Natural killer cell (primary cell): ENCODE measurements around the gene CKLF. TPM values are rescaled to one million over a fixed set of nuclear protein-coding genes. Genes with fewer than 3 reads are reported as not detected.

Experiments
- ATAC-seq, 3 donors: fragments of 150-1000 bp in 2 of 3; fragments of 200-7000 bp in 1 of 3; cut with Tn5 transposase; 1 replicate in 1 of 3; 2 replicates in 2 of 3; pipeline ENCODE4 v1.10.0; 2021; ENCODE audit warnings: mild to moderate bottlenecking in 2 of 3, moderate library complexity in 2 of 3
- DNase-seq, 2 donors: peaks; one replicate each; pipeline versions ENCODE4 v3.0.0 to v3.0.0-alpha.2; 2013 to 2021; ENCODE audit warnings: mixed read lengths in 1 of 2
- H3K27ac ChIP-seq: one replicate; pipeline ENCODE4 v1.5.1; 2013; ENCODE audit warnings: mild to moderate bottlenecking, low read length
- H3K27me3 ChIP-seq: one replicate; pipeline ENCODE4 v1.6.1; 2013; ENCODE audit warnings: low read length; ENCODE audit not compliant: control insufficient read depth, insufficient read depth
- H3K36me3 ChIP-seq: one replicate; pipeline ENCODE4 v1.6.1; 2013; ENCODE audit warnings: low read length; ENCODE audit not compliant: control insufficient read depth, insufficient read depth
- H3K4me1 ChIP-seq: one replicate; pipeline ENCODE4 v1.6.1; 2013; ENCODE audit warnings: low read length; ENCODE audit not compliant: control insufficient read depth, insufficient read depth
- H3K4me3 ChIP-seq: one replicate; pipeline ENCODE4 v1.5.1; 2013; ENCODE audit warnings: low read length
- H3K9me3 ChIP-seq: one replicate; pipeline ENCODE4 v1.6.1; 2013; ENCODE audit warnings: low read length; ENCODE audit not compliant: control insufficient read depth, insufficient read depth
- H3K27ac Mint-ChIP-seq, 2 donors: one replicate each; pipeline ENCODE4 v1.8.0; 2022; ENCODE audit warnings: mild to moderate bottlenecking in 2 of 2, mixed read lengths in 2 of 2, moderate library complexity in 1 of 2
- H3K27me3 Mint-ChIP-seq, 2 donors: one replicate each; pipeline ENCODE4 v1.8.0; 2022; ENCODE audit warnings: low read depth in 2 of 2, mixed read lengths in 2 of 2
- H3K36me3 Mint-ChIP-seq: one replicate; pipeline ENCODE4 v1.8.0; 2022; ENCODE audit warnings: mixed read lengths
- H3K4me1 Mint-ChIP-seq, 2 donors: one replicate each; pipeline ENCODE4 v1.8.0; 2022; ENCODE audit warnings: mixed read lengths in 2 of 2
- H3K4me3 Mint-ChIP-seq: one replicate; pipeline ENCODE4 v1.8.0; 2022; ENCODE audit warnings: mild to moderate bottlenecking, moderate library complexity, mixed read lengths
- H3K9me3 Mint-ChIP-seq, 2 donors: one replicate each; pipeline ENCODE4 v1.8.0; 2022; ENCODE audit warnings: mixed read lengths in 2 of 2
- WGBS: methylation state at CpG from one replicate; pipeline ENCODE4 v1.1.7; 2013; ENCODE audit warnings: missing lambda C conversion rate; ENCODE audit not compliant: insufficient coverage; 5-methylcytosine and 5-hydroxymethylcytosine counted together
- intact Hi-C: fragments of 100-400 bp; cut with micrococcal nuclease; formaldehyde crosslinking; loops from one replicate; pipeline ENCODE4 v1.14.2; 2022
- total RNA-seq, 4 donors: library from RNA; stranded (reverse); fragments of 120-200 nt in 1 of 4; gene quantifications; one replicate each; pipeline versions ENCODE4 v1.2.3 to v1.2.4, GENCODE V29; 2013 to 2022
- TF ChIP-seq, protein P1 (sequence below): fragments of 200-600 bp; IDR thresholded peaks from one replicate; pipeline ENCODE4 v1.8.0; 2022; ENCODE audit warnings: antibody characterized with exemption

Gene CKLF
- total RNA-seq, 3 donors from 2014 or later (not counting 1 experiment from before 2014, with no cell fraction given) = 48.0 to 69.7 (median 54.6) TPM

DNA sequence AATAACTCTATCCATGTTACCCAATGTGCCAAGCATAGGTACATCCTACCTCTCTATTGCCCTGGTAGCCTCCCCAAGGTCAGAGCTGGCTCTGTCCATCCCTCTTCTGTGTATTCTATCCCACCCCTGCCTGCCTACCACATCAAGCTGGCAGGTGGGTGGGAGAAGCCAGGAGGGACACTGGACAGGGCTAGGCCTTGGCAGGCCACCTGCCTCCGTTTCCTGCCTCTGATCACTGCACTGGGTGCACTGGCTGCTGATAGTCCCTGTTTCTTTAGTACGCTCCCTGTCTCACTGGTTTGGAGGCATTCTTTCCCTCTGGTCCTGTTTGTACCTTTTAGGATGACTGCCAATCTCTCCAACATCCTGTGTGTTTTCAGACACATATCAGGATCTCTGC lies 15.1 kb upstream of the CKLF start:
- intact Hi-C loops = no loop called here
- H3K27me3 Mint-ChIP-seq = no peaks in the 10 kb centered on the region
- 92% methylated on average over 2 of the region's 2 CpGs for whole genome bisulfite sequencing
- peaks cover 10 to 24% of the 10 kb centered on the region in 2 donors for H3K4me1 Mint-ChIP-seq
- H3K4me3 ChIP-seq = no peak overlapping the region
- no peak overlapping the region for H3K27ac Mint-ChIP-seq
- H3K4me3 Mint-ChIP-seq = no peak overlapping the region
- no peaks in the 10 kb centered on the region for H3K9me3 Mint-ChIP-seq
- H3K36me3 ChIP-seq = peaks cover 3% of the 10 kb centered on the region
- no peaks in the 10 kb centered on the region for H3K36me3 Mint-ChIP-seq
- DNase-seq (no peak), ATAC-seq (no peak)
- no peaks in the 10 kb centered on the region for H3K27me3 ChIP-seq
- H3K4me1 ChIP-seq = peaks cover 11% of the 10 kb centered on the region
- TF ChIP-seq, protein P1, sequence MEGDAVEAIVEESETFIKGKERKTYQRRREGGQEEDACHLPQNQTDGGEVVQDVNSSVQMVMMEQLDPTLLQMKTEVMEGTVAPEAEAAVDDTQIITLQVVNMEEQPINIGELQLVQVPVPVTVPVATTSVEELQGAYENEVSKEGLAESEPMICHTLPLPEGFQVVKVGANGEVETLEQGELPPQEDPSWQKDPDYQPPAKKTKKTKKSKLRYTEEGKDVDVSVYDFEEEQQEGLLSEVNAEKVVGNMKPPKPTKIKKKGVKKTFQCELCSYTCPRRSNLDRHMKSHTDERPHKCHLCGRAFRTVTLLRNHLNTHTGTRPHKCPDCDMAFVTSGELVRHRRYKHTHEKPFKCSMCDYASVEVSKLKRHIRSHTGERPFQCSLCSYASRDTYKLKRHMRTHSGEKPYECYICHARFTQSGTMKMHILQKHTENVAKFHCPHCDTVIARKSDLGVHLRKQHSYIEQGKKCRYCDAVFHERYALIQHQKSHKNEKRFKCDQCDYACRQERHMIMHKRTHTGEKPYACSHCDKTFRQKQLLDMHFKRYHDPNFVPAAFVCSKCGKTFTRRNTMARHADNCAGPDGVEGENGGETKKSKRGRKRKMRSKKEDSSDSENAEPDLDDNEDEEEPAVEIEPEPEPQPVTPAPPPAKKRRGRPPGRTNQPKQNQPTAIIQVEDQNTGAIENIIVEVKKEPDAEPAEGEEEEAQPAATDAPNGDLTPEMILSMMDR = no peak
- no peak overlapping the region for H3K27ac ChIP-seq
- H3K9me3 ChIP-seq = no peaks in the 10 kb centered on the region

DNA sequence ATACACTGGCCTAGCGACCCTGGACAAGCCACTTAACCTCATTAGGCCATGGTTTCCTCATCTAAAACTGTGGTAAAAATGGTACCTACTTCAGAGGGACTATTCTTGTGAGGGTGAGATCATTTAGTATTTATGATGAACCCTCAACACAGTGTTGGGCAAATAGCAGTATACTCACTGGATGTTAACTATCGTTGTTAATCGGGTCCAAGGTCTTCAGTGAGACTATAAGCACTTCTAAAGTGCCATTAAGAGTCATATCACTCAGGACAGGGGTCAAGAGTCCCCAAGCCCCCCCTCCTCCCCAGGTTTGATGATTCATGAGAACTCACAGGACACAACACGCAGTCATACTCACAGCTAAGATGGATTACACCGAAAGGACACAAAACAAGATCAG lies 13.5 kb upstream of the CKLF start:
- Mint-ChIP-seq H3K36me3 (no peaks in the 10 kb centered on the region), H3K4me1 (peaks cover 10 to 24% of the 10 kb centered on the region in 2 donors), H3K27me3 (no peaks in the 10 kb centered on the region), H3K27ac (peak overlapping the region; percentile 45 to 60), H3K4me3 (no peak overlapping the region), H3K9me3 (no peaks in the 10 kb centered on the region)
- DNase-seq = no peak
- Histone ChIP-seq H3K4me1 (peaks cover 11% of the 10 kb centered on the region), H3K27ac (no peak overlapping the region), H3K9me3 (no peaks in the 10 kb centered on the region), H3K36me3 (peaks cover 3% of the 10 kb centered on the region), H3K27me3 (no peaks in the 10 kb centered on the region), H3K4me3 (no peak overlapping the region)
- intact Hi-C loops = no loop called here
- TF ChIP-seq, protein P1 = no peak
- ATAC-seq = no peak
- WGBS = 98% methylated on average over 5 of the region's 5 CpGs

DNA sequence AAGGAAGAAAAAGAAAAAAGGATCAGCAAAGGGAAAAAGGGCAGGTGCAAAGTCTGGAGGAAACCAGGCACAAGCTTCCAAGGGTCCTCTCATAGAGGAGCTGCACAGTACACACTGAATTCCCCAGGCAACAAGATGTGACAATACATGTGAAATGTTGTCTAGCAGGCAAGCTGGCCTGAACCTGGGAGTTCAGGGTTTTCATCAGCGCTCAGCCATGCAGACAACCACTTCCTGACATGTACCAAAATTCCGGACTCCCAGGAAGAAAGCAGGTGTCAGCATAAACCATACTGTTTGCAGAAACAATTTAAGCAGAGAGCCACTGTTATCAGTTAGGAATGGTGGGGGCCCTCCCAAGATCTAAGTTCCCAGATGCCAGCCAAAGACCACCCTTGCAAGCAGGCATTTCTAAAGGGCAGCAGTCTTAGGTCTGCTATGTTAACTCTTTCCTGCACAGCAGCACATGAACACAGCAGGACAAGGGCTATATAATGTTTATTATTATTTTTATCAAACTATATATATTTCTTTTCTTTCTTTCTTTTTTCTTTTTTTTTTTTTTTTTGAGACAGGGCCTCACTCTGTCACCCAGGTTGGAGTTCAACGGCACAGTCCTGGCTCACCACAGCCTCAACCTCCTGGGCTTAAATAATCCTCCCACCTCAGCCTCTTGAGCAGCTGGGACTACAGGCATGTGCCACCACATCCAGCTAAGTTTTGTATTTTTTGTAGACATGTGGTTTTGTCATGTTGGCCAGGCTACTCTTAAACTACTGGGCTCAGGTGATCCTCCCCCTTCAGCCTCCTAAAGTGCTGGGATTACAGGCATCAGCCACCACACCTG lies 12.5 kb upstream of the CKLF start:
- peaks cover 5 to 19% of the 10 kb centered on the region in 2 donors for H3K4me1 Mint-ChIP-seq
- Histone ChIP-seq H3K36me3 (peaks cover 3% of the 10 kb centered on the region), H3K4me3 (no peak overlapping the region), H3K27me3 (no peaks in the 10 kb centered on the region), H3K9me3 (no peaks in the 10 kb centered on the region), H3K4me1 (peaks cover 11% of the 10 kb centered on the region), H3K27ac (no peak overlapping the region)
- no peaks in the 10 kb centered on the region for H3K9me3 Mint-ChIP-seq
- no peaks in the 10 kb centered on the region for H3K36me3 Mint-ChIP-seq
- TF ChIP-seq, protein P1 = no peak
- H3K27me3 Mint-ChIP-seq = no peaks in the 10 kb centered on the region
- H3K4me3 Mint-ChIP-seq = peak overlapping the region; percentile 31
- peak overlapping the region in 1 of 2 donors; percentile 45 for H3K27ac Mint-ChIP-seq
- ATAC-seq (peak; percentile 21 to 72 (median 24)), DNase-seq (peak in 1 of 2 donors; percentile 44)
- WGBS = 31% methylated on average over 3 of the region's 3 CpGs
- intact Hi-C loops = no loop called here
